AG04450 (cell line): ENCODE measurements around the gene ACIN1. TPM values are rescaled to one million over a fixed set of nuclear protein-coding genes. Genes with fewer than 3 reads are reported as not detected.
"Not testable (repeated sequence)": the region's sequence is repeated elsewhere in the genome, so short reads cannot be mapped to it uniquely, and the experiment has no call there.

Experiments used
- CTCF ChIA-PET: fragments of 300-600, 350-600 bp; formaldehyde crosslinking; extraction: SDS; loops from one replicate; lab custom pipeline; 2022; ENCODE audit warnings: antibody characterized with exemption, inconsistent platforms; lab: Charles Lee
- POLR2A ChIA-PET: fragments of 350-600 bp; formaldehyde crosslinking; extraction: SDS; loops from one replicate; lab custom pipeline; 2021; ENCODE audit warnings: antibody characterized with exemption, inconsistent platforms; lab: Yijun Ruan, JAX
- DNase-seq: peaks from one replicate; pipeline ENCODE4 v3.0.0-alpha.2; 2011; ENCODE audit warnings: low read depth, low spot score
- H3K27ac ChIP-seq: one replicate; pipeline ENCODE4 v1.5.1; 2012; ENCODE audit warnings: low read depth, low read length, control low read depth
- H3K27me3 ChIP-seq: one replicate; pipeline ENCODE4 v1.6.0; 2012; ENCODE audit warnings: low read length; ENCODE audit not compliant: control insufficient read depth, insufficient read depth
- H3K4me3 ChIP-seq: 2 replicates; pipeline ENCODE4 v1.5.1; 2011; ENCODE audit warnings: mild to moderate bottlenecking, low read depth, low read length, control low read depth
- H3K9me3 ChIP-seq: 2 replicates; pipeline ENCODE4 v1.5.1; 2012; ENCODE audit warnings: low read length; ENCODE audit not compliant: control insufficient read depth, insufficient read depth
- polyA plus RNA-seq: library from polyadenylated mRNA; depleted of rRNA; stranded (reverse); fragments of >200 nt; gene quantifications from 2 replicates; pipeline ENCODE4 v1.2.3, GENCODE V29; 2011
- TF ChIP-seq, protein P1 (sequence below): IDR thresholded peaks from 2 replicates; pipeline ENCODE4 v1.5.1; 2011; ENCODE audit warnings: low read depth, low read length, control low read depth, inconsistent platforms

Gene ACIN1
- polyA plus RNA-seq, 1 experiment, result 173 TPM

DNA sequence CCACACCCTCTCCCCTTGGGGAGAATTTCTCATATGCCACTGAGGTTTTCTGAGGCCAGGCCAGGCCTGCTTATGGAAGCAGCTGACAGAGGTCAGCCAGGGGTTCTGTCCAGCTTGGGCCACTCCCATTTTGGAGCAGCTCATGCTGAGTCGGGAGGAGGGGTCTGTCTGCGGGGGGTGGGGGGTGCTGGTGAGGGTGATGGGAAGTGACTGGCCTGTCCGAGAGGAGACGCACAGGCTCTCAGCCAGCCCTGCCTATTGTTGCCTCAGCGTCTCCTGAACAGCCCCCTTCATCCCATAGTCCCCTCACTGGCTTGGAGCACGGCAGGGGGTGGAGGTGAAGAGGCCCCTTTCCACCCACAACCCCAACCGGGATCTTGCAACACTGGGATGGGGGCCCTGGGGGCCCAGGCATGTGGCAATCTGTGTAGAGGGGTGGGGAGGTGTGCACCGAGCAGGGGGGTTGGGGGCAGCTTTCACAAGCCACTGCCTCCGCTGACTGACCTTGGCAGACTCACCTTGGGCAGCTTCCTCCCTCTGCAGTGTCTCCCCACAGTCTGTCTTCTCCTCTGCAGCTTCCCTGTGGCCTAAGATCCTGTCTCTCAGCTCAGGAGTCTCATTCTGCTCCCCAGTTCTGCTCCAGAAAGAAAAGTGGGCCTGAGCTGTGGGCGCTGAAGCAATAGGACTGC lies 18.6 kb upstream of the ACIN1 start:
- no peak for DNase-seq
- POLR2A ChIA-PET, result interaction anchor here (0.7 to 1.9 kb wide), 4 partner anchors 18 to 267 kb away, joined by 3 to 7 read pairs (median 3); partner anchors contain the start of genes ACIN1 and C14orf119

DNA sequence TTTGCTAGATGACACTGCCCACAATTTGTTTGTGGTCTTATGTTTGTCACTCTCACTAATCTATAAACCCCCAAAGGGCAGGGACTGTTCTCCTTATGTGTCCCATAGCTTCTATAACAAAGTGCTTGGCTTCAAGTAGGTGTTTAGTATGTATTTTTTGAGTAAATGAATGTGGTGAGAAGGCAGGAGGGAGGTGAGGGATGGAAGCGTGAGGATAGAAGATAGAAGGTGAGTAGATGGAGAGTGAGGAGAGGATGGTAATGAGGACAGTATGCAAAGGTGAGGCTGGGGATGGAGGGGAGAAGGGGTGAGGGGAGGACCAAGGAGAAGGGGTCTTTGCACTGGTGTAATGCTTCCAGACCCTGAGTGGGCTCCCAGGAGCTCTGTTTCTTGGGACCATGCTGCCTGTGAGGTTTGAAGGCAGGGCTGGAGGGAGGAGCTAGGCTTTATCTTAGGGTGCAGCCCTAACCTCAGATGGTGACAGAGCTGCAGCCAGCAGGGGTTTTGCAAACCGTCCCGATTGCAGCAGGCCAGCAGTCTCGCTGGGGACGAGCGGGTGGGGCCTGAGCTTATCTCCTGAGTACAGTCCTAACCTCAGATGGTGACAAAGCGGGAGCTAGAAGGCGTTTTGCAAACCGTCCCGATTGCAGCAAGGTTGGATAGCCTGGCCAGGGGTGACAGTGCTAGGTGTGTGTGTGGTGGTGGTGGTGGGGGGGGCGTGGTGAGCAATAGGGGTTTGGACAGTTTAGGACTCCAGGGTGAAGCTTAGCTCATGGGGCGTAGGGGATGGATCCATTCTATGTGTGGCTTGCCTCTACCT lies 17.6 kb upstream of the ACIN1 start:
- Histone ChIP-seq H3K27me3 (no peaks in the 10 kb centered on the region), H3K27ac (no peak overlapping the region), H3K9me3 (peaks cover 8% of the 10 kb centered on the region; the same call in 1 of the 2 replicates), H3K4me3 (no peak overlapping the region)
- no peak for DNase-seq
- CTCF ChIA-PET, result interaction anchor here (1.0 to 6.6 kb wide), 9 partner anchors 8 to 240 kb away, joined by 3 to 152 read pairs (median 15); partner anchors contain the start of gene CDH24
- TF ChIP-seq, protein P1, sequence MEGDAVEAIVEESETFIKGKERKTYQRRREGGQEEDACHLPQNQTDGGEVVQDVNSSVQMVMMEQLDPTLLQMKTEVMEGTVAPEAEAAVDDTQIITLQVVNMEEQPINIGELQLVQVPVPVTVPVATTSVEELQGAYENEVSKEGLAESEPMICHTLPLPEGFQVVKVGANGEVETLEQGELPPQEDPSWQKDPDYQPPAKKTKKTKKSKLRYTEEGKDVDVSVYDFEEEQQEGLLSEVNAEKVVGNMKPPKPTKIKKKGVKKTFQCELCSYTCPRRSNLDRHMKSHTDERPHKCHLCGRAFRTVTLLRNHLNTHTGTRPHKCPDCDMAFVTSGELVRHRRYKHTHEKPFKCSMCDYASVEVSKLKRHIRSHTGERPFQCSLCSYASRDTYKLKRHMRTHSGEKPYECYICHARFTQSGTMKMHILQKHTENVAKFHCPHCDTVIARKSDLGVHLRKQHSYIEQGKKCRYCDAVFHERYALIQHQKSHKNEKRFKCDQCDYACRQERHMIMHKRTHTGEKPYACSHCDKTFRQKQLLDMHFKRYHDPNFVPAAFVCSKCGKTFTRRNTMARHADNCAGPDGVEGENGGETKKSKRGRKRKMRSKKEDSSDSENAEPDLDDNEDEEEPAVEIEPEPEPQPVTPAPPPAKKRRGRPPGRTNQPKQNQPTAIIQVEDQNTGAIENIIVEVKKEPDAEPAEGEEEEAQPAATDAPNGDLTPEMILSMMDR, result no peak
- POLR2A ChIA-PET, result interaction anchor here (0.7 to 1.9 kb wide), 3 partner anchors 17 to 268 kb away, joined by 3 to 7 read pairs (median 3); partner anchors contain the start of genes ACIN1 and C14orf119

More for the DNA sequence above, 18.6 kb upstream of the ACIN1 start:
- TF ChIP-seq, protein P1, result no peak
- H3K9me3 ChIP-seq, result peaks cover 3% of the 10 kb centered on the region; the same call in 1 of the 2 replicates
- no peak overlapping the region for H3K27ac ChIP-seq
- CTCF ChIA-PET, result interaction anchor here (0.8 to 6.6 kb wide), 8 partner anchors 36 to 128 kb away, joined by 3 to 152 read pairs (median 10); partner anchors contain the start of gene CDH24
- H3K27me3 ChIP-seq, result no peaks in the 10 kb centered on the region
- no peak overlapping the region for H3K4me3 ChIP-seq

DNA sequence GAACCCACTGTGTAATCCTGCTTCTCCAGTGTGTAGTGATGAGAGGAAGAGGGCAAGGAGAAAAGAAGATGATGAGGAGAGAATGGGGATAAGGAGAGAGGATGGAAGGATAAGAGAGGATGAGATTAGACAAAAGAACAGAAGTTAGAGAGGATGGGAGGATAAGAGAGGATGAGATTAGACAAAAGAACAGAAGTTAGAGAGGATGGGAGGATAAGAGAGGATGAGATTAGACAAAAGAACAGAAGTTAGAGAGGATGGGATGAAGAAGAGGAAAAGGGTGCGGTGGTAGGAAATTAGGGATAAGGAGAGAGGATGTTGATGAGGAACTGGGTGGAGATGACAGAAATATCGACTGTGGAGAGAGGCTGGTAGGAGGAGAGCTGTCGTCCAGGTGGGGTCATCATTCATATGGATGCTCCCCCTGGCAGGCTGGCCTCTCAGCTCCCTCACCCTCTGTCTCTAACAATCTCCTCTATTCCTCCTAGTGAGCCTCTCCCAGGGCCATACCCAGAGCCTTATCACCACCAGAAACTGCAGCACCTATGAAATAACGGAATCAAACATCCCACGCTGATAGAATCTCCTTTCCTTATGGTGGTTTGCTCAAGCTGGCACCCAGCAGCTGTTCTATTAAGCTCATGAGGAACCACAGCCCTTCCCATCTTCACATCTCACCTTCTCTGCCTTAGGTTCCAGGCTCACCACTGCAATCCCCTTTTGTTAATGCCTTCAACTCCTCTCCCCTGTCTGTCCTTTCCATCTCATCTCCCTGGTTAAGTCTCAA lies 15.8 kb upstream of the ACIN1 start:
- Histone ChIP-seq H3K27me3 (no peaks in the 10 kb centered on the region), H3K4me3 (no peak overlapping the region), H3K27ac (no peak overlapping the region), H3K9me3 (peaks cover 4% of the 10 kb centered on the region; the same call in 1 of the 2 replicates)
- no peak for DNase-seq
- TF ChIP-seq, protein P1, result no peak
- CTCF ChIA-PET, result interaction anchor here (0.9 to 6.6 kb wide), 13 partner anchors 10 to 554 kb away, joined by 3 to 152 read pairs (median 17); partner anchors contain the start of genes ACIN1, C14orf119 and CDH24
- POLR2A ChIA-PET, result no interaction called here

DNA sequence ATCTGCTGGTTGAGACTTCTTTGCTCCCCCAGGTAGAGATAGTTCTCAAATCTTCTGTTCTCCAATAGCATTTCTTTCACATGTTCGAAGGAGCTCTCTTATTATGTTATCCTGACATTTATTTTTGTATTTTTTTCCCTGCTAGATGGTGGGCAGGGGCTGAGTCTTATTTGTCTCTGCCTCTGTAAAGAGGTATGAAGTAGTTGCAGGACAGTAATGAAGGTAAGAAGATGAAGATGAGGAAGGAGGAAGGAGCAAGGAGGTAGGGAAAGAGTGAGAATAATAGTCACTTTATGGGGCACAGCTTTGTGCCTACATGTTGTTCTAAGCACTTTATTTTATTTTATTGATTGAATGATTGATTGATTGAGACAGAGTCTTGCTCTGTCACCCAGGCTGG lies 14.8 kb upstream of the ACIN1 start:
- TF ChIP-seq, protein P1, result no peak
- POLR2A ChIA-PET, result interaction anchor here (1.6 to 1.7 kb wide), 2 partner anchors 15 to 41 kb away, joined by 3 to 8 read pairs; partner anchors contain the start of genes ACIN1 and C14orf119
- CTCF ChIA-PET, result interaction anchor here (0.7 to 6.6 kb wide), 23 partner anchors 11 to 127 kb away, joined by 3 to 152 read pairs (median 7); partner anchors contain the start of genes ACIN1, AJUBA, C14orf119 and CDH24

DNA sequence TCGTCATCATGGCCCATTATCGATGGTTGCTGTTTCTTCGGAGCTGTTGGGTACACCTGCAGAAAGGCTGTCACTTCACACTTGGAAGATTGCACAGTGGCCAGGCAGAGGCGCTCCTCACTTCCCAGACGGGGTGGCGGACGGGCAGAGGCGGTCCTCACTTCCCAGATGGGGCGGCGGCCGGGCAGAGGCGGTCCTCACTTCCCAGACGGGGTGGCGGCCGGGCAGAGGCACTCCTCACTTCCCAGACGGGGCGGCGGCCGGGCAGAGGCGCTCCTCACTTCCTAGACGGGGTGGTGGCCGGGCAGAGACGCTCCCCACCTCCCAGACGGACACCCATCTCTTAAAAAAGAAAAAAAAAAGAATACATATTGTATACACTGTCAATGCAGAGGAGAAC lies 13.2 kb upstream of the ACIN1 start:
- H3K27me3 ChIP-seq, H3K9me3 ChIP-seq, H3K27ac ChIP-seq, H3K4me3 ChIP-seq, DNase-seq: not testable (repeated sequence)
- ChIA-PET CTCF (interaction anchor here (0.7 to 6.6 kb wide), 17 partner anchors 8 to 551 kb away, joined by 3 to 152 read pairs (median 9); partner anchors contain the start of gene CDH24), POLR2A (interaction anchor here (1.6 kb wide), 1 partner anchor 39 kb away, joined by 3 read pairs; no protein-coding TSS in a partner anchor)

More for the DNA sequence above, 14.8 kb upstream of the ACIN1 start:
- H3K4me3 ChIP-seq, result no peak overlapping the region
- peaks cover 4% of the 10 kb centered on the region; the same call in 1 of the 2 replicates for H3K9me3 ChIP-seq
- H3K27me3 ChIP-seq, result no peaks in the 10 kb centered on the region
- H3K27ac ChIP-seq, result no peak overlapping the region
- DNase-seq, result no peak

DNA sequence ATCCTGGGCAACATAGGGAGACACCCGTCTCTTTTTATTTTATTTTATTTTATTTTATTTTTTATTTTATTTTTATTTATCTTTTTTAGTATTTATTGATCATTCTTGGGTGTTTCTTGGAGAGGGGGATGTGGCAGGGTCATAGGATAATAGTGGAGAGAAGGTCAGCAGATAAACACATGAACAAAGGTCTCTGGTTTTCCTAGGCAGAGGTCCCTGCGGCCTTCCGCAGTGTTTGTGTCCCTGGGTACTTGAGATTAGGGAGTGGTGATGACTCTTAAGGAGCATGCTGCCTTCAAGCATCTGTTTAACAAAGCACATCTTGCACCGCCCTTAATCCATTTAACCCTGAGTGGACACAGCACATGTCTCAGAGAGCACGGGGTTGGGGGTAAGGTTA lies 12.7 kb upstream of the ACIN1 start:
- H3K27me3 ChIP-seq, H3K4me3 ChIP-seq, CTCF ChIA-PET, H3K27ac ChIP-seq, DNase-seq, H3K9me3 ChIP-seq, POLR2A ChIA-PET: not testable (repeated sequence)
